RWPE1 (cell line): ENCODE measurements around the gene OR51A7.

Experiments
- CTCF ChIA-PET: fragments of 350-600 bp; sonication (Branson Sonifier 250); formaldehyde crosslinking; extraction: SDS; loops from one replicate; lab custom pipeline; 2021; lab: Yijun Ruan, JAX
- POLR2A ChIA-PET: fragments of 400-600 bp; formaldehyde crosslinking; extraction: SDS; loops from one replicate; lab custom pipeline; 2020; ENCODE audit warnings: antibody characterized with exemption; ENCODE audit not compliant: low non-redundant PET; lab: Yijun Ruan, JAX
- DNase-seq: peaks from one replicate; pipeline ENCODE4 v3.0.0; 2012; ENCODE audit warnings: low spot score
- H3K27ac ChIP-seq: fragments of 450-650 bp; 2 replicates; pipeline ENCODE4 v1.5.1; 2017
- TF ChIP-seq, protein P1 (sequence below): fragments of 450-650 bp; conservative IDR thresholded peaks from 2 replicates; pipeline ENCODE4 v1.5.1; 2017; ENCODE audit warnings: low read depth, mild to moderate bottlenecking

Gene OR51A7

DNA sequence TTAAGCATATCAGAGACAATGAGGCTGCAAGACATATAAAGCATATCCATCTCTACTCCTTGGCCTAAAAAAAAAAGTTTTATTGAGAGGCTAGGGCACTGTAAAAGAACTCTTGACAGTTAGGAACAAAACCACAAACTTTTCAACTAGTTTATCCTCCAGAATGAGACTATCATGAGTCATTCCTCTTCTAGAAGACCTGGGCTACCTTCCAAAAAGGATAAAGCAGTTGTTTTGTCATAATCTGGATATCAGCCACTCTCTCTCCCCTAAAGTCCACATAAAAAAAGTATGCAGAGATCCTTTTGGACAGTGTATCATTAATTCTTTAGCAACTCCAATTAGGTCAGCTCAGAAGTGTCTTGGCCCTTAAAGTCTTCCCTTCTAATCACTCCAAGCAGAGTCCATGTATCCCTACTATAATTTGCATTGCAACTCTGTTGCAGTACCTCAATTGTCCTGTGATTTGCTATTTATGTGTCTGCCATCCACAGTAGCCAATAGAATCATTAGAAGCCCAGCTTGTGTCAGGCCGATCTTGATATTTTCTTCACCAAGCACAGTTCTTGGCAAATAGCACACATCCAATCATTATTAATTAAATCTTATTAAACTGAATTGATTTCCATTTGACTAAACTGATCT lies 11.5 kb upstream of the OR51A7 start:
- POLR2A ChIA-PET: no interaction called here
- DNase-seq: peak; percentile 34
- CTCF ChIA-PET: no interaction called here
- no peak overlapping the region for H3K27ac ChIP-seq
- TF ChIP-seq, protein P1, sequence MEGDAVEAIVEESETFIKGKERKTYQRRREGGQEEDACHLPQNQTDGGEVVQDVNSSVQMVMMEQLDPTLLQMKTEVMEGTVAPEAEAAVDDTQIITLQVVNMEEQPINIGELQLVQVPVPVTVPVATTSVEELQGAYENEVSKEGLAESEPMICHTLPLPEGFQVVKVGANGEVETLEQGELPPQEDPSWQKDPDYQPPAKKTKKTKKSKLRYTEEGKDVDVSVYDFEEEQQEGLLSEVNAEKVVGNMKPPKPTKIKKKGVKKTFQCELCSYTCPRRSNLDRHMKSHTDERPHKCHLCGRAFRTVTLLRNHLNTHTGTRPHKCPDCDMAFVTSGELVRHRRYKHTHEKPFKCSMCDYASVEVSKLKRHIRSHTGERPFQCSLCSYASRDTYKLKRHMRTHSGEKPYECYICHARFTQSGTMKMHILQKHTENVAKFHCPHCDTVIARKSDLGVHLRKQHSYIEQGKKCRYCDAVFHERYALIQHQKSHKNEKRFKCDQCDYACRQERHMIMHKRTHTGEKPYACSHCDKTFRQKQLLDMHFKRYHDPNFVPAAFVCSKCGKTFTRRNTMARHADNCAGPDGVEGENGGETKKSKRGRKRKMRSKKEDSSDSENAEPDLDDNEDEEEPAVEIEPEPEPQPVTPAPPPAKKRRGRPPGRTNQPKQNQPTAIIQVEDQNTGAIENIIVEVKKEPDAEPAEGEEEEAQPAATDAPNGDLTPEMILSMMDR: no peak

DNA sequence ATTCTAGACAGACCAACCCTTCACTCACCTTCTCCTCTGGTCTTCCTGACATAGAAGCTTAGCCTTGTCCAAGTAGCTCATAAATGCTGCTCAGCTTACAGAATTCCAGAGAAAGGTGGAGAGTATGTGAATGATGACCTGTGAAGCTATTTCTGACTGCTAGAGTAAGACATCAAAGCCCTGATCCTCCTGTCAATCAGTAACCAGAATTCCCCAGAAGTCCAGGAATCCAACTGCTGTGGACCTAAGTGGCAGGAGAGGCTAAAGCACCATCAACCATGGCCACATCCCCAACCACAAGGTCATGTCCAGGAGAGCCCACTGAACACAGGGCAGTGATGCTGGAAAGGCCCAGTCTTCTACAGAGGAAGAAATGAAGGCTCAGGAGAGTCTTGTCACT lies 13.0 kb downstream of the OR51A7 start:
- no peak for DNase-seq
- TF ChIP-seq, protein P1: no peak
- no peak overlapping the region for H3K27ac ChIP-seq
- ChIA-PET POLR2A (no interaction called here), CTCF (no interaction called here)

DNA sequence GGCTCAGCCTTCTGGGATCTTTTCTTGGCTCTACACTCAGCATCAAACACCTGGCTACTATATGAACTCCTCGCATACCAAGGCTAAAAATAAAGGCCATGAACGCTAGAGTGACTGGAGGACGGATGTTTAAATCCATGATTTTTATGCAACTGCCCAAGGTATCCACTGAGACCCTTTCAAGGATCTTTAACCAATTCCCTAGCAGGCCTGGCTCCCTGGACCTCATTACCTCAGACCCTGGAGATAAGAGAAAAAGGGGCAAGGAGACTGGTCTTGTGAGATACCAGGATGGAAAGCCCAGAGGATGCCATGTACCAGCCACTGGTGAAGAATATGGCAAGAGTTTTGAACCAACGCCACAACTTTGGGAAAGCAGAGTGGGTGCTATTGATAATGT lies 15.7 kb downstream of the OR51A7 start, which contains the start of gene OR51G2:
Gene OR51G2 (minus strand): TSS at position 101 of the 400 bp plus-strand sequence. CDS start 3,687 bp downstream, outside the sequence.
- H3K27ac ChIP-seq: no peak within 1 kb of the TSS
- ChIA-PET POLR2A (no interaction called here), CTCF (interaction anchor here (0.6 to 0.7 kb wide), 2 partner anchors 26 to 95 kb away, joined by 3 read pairs; no protein-coding TSS in a partner anchor)
- TF ChIP-seq, protein P1: no peak
- DNase-seq: no peak

DNA sequence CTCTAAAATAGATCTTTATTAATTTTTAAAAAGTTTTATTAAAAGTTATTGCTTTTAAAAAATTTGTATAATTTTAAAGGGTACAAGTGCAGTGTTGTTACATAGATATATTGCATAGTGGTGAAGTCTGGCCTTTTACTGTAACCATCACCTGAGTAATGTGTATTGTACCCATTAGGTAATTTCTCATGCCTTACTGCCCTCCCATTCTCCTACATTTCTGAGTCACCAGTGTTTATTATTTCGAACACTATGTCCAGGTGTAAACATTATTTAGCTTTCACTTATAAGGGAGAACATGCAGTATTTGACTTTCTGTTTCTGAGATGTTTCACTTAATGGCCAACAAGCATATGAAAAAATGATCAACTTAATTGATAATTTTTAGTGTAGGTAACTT lies 18.2 kb downstream of the OR51A7 start:
- POLR2A ChIA-PET: no interaction called here
- TF ChIP-seq, protein P1: no peak
- no peak for DNase-seq
- no peak overlapping the region for H3K27ac ChIP-seq
- CTCF ChIA-PET: no interaction called here

DNA sequence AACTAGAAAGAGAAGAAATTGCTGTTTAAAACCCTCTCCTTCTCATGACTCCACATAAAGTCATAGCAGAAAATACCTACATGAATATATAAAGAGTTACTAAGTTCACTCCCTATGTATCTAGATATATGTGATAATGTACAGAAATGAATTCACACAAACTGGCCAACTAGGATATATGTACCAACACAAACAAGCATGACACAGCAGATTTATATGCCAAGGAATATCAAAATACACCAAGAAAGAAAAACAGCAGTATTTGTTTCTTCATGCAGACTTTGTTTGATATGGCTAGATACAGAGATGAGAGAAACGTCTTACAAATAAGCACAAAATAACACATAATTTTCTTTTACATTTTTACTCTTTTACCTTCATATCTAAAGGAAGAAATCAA lies 18.7 kb downstream of the OR51A7 start:
- H3K27ac ChIP-seq: no peak overlapping the region
- TF ChIP-seq, protein P1: no peak
- no peak for DNase-seq
- ChIA-PET POLR2A (no interaction called here), CTCF (no interaction called here)

DNA sequence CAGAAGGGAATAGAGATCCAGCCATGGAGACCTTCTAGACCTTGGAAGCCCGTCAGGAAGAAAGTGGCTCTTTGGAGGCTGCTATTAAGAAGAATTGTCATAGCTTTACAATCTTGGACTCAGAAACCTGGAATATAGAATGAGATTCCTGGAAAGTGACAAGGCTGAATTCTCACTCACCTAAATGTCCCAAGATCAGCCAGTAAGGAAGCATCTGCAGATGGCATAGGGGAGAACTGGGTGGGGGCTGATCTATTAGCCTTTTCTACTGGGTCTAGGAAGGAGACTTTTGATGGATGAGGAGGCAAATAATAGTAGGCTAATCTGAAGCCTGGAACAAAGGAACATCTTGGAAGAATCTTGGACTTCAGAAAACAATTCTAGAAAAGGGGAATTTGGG lies 20.7 kb downstream of the OR51A7 start, which contains the start of gene OR51G1:
Gene OR51G1 (minus strand): TSS at position 101 of the 400 bp plus-strand sequence. CDS start 0 bp downstream, at position 101.
- DNase-seq: no peak
- TF ChIP-seq, protein P1: no peak
- ChIA-PET POLR2A (no interaction called here), CTCF (no interaction called here)
- no peak within 1 kb of the TSS for H3K27ac ChIP-seq
